OCI-LY1 (cell line): ENCODE data around the gene POU6F2.

Experiments
- H2AFZ ChIP-seq: fragments of 200-600 bp; sonication (generic), shearing (Covaris generic); 2 replicates; pipeline ENCODE4 v1.6.0; 2014; ENCODE audit warnings: antibody characterized with exemption, mild to moderate bottlenecking, low read length
- H3F3A ChIP-seq: fragments of 200-600 bp; sonication (generic), shearing (Covaris generic); 2 replicates; pipeline ENCODE4 v1.6.0; 2014; ENCODE audit warnings: mild to moderate bottlenecking, antibody characterized with exemption, low read length, moderate library complexity; ENCODE audit not compliant: insufficient read depth
- H3K27ac ChIP-seq: fragments of 200-600 bp; sonication (generic); 2 replicates; pipeline ENCODE4 v1.5.1; 2014; ENCODE audit warnings: low read length, mixed run types, mild to moderate bottlenecking, low read depth; ENCODE audit not compliant: poor library complexity, severe bottlenecking
- H3K27me3 ChIP-seq: fragments of 200-600 bp; sonication (generic); 2 replicates; pipeline ENCODE4 v1.6.0; 2014; ENCODE audit warnings: antibody characterized with exemption, mild to moderate bottlenecking, low read length, moderate library complexity; ENCODE audit not compliant: insufficient read depth
- H3K36me3 ChIP-seq: fragments of 200-600 bp; sonication (generic); 2 replicates; pipeline ENCODE4 v1.6.1; 2014; ENCODE audit warnings: mild to moderate bottlenecking, antibody characterized with exemption, low read length, moderate library complexity, mixed read lengths; ENCODE audit not compliant: insufficient read depth
- H3K4me1 ChIP-seq: fragments of 200-600 bp; sonication (generic); 2 replicates; pipeline ENCODE4 v1.5.1; 2014; ENCODE audit warnings: mild to moderate bottlenecking, low read length, moderate library complexity; ENCODE audit not compliant: insufficient read depth, severe bottlenecking
- H3K4me2 ChIP-seq: fragments of 200-600 bp; sonication (generic), shearing (Covaris generic); 2 replicates; pipeline ENCODE4 v1.6.1; 2014; ENCODE audit warnings: low read length
- H3K4me3 ChIP-seq: fragments of 200-600 bp; sonication (generic); 2 replicates; pipeline ENCODE4 v1.5.1; 2014; ENCODE audit warnings: low read length, low read depth, mild to moderate bottlenecking, mixed read lengths; ENCODE audit not compliant: poor library complexity, severe bottlenecking
- H3K79me2 ChIP-seq: fragments of 200-600 bp; shearing (Covaris generic); 2 replicates; pipeline ENCODE4 v1.6.1; 2016; ENCODE audit warnings: mixed run types, low read length, mixed read lengths; ENCODE audit not compliant: insufficient read depth
- H3K9ac ChIP-seq: fragments of 200-600 bp; sonication (generic), shearing (Covaris generic); 2 replicates; pipeline ENCODE4 v1.6.1; 2014; ENCODE audit warnings: mild to moderate bottlenecking, low read length, mixed read lengths
- H3K9me2 ChIP-seq: fragments of 200-600 bp; sonication (generic), shearing (Covaris generic); 2 replicates; pipeline ENCODE4 v1.6.1; 2014; ENCODE audit warnings: low read depth, mild to moderate bottlenecking, low read length, mixed read lengths
- H3K9me3 ChIP-seq: fragments of 200-600 bp; shearing (Covaris generic); 2 replicates; pipeline ENCODE4 v1.6.1; 2014; ENCODE audit warnings: low read length, mixed read lengths
- H4K20me1 ChIP-seq: fragments of 200-600 bp; sonication (generic), shearing (Covaris generic); 2 replicates; pipeline ENCODE4 v1.6.0; 2016; ENCODE audit warnings: mild to moderate bottlenecking, low read length; ENCODE audit not compliant: insufficient read depth
- EZH2 ChIP-seq: fragments of 200-600 bp; sonication (generic), shearing (Covaris generic); IDR thresholded peaks from 2 replicates; pipeline ENCODE4 v1.8.0; 2017; ENCODE audit warnings: borderline replicate concordance, mixed run types, mild to moderate bottlenecking, antibody characterized with exemption, low read length, moderate library complexity, mixed read lengths
- TF ChIP-seq, protein P1 (sequence below): fragments of 200-600 bp; sonication (generic), shearing (Covaris generic); IDR thresholded peaks from 2 replicates; pipeline ENCODE4 v1.5.1; 2017; ENCODE audit warnings: mild to moderate bottlenecking, antibody characterized with exemption, low read length, moderate library complexity, mixed read lengths

Gene POU6F2

DNA sequence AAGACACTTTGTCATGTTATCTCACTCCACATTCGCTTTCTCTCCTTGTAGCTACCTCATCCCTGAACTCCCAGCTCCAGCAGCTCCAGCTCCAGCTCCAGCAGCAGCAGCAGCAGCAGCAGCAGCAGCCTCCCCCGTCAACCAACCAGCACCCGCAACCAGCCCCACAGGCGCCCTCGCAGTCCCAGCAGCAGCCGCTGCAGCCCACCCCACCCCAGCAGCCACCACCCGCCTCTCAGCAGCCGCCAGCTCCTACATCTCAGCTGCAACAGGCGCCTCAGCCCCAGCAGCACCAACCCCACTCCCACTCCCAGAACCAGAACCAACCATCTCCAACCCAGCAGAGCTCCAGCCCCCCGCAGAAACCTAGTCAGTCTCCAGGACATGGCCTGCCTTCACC, 361.9 kb downstream of the POU6F2 start:
- Histone ChIP-seq H3K4me3 (no peak overlapping the region), H4K20me1 (no peaks in the 10 kb centered on the region), H3F3A (no peaks in the 10 kb centered on the region), H3K4me2 (no peak overlapping the region), H2AFZ (no peak overlapping the region), H3K36me3 (no peaks in the 10 kb centered on the region), H3K9ac (no peak overlapping the region), H3K27me3 (no peaks in the 10 kb centered on the region), H3K27ac (no peak overlapping the region), H3K4me1 (no peaks in the 10 kb centered on the region), H3K9me3 (no peaks in the 10 kb centered on the region), H3K9me2 (no peaks in the 10 kb centered on the region), H3K79me2 (no peaks in the 10 kb centered on the region)
- no peak for TF ChIP-seq EZH2
- TF ChIP-seq, protein P1, sequence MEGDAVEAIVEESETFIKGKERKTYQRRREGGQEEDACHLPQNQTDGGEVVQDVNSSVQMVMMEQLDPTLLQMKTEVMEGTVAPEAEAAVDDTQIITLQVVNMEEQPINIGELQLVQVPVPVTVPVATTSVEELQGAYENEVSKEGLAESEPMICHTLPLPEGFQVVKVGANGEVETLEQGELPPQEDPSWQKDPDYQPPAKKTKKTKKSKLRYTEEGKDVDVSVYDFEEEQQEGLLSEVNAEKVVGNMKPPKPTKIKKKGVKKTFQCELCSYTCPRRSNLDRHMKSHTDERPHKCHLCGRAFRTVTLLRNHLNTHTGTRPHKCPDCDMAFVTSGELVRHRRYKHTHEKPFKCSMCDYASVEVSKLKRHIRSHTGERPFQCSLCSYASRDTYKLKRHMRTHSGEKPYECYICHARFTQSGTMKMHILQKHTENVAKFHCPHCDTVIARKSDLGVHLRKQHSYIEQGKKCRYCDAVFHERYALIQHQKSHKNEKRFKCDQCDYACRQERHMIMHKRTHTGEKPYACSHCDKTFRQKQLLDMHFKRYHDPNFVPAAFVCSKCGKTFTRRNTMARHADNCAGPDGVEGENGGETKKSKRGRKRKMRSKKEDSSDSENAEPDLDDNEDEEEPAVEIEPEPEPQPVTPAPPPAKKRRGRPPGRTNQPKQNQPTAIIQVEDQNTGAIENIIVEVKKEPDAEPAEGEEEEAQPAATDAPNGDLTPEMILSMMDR = no peak

DNA sequence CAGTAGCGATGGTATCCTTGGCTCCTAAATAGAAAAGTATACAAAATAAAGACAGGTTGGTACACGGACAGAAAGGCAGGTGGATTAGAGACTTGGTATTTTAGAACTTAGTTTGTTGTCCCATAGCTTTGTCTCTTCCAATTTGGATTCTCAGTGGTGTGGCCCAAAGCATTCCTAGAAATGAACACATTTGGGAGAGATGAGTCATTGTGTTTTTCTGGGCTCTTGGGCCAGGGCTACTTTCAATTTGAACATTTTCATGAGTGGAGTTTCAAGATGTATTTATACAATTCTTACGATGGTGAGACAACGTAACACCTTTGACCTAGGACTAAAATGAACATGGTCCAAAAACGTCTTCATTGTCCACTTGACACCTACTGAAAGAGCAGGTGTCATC, 363.4 kb downstream of the POU6F2 start:
- Histone ChIP-seq H3K4me2 (no peak overlapping the region), H4K20me1 (no peaks in the 10 kb centered on the region), H2AFZ (no peak overlapping the region), H3K9me3 (no peaks in the 10 kb centered on the region), H3K27ac (no peak overlapping the region), H3F3A (no peaks in the 10 kb centered on the region), H3K27me3 (no peaks in the 10 kb centered on the region), H3K36me3 (no peaks in the 10 kb centered on the region), H3K9me2 (no peaks in the 10 kb centered on the region), H3K79me2 (no peaks in the 10 kb centered on the region), H3K4me1 (no peaks in the 10 kb centered on the region), H3K9ac (no peak overlapping the region), H3K4me3 (no peak overlapping the region)
- TF ChIP-seq EZH2 = no peak
- TF ChIP-seq, protein P1 = no peak

DNA sequence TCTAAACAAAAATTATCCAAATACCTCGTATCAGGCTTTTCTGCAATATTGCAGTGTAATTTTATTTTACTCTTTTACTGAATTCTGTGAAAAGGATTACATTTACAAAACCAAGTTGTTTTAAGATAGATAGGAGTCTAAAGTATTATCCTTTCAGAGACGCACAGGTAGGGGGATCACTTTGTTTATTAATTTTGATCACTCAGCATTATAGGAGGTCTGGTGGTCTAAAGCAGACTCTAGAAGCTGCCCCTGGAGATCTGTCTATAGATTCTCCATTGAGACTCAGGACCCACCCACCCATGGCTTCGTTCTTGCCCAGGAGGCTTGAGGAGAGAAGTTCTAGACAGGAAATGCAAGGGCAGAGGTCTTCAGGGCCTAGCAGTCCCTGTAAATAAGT, 365.1 kb downstream of the POU6F2 start:
- TF ChIP-seq, protein P1 = no peak
- no peak for TF ChIP-seq EZH2

More for the DNA sequence above, 365.1 kb downstream of the POU6F2 start:
- no peaks in the 10 kb centered on the region for H3K9me3 ChIP-seq
- no peaks in the 10 kb centered on the region for H3K36me3 ChIP-seq
- H4K20me1 ChIP-seq = no peaks in the 10 kb centered on the region
- H3K79me2 ChIP-seq = no peaks in the 10 kb centered on the region
- no peak overlapping the region for H3K9ac ChIP-seq
- no peaks in the 10 kb centered on the region for H3K4me1 ChIP-seq
- H3K27me3 ChIP-seq = no peaks in the 10 kb centered on the region
- no peaks in the 10 kb centered on the region for H3K9me2 ChIP-seq
- H3K27ac ChIP-seq = no peak overlapping the region
- H3F3A ChIP-seq = no peaks in the 10 kb centered on the region
- no peak overlapping the region for H3K4me3 ChIP-seq
- H3K4me2 ChIP-seq = no peak overlapping the region
- H2AFZ ChIP-seq = no peak overlapping the region
